Epidermal melanocyte (primary cell): ENCODE data around the gene HLA-DMB.

Source experiments
- DNase-seq: peaks from one replicate; pipeline ENCODE4 v3.0.0; 2011; ENCODE audit warnings: low spot score; ENCODE audit not compliant: insufficient read length

Gene HLA-DMB

GRCh38 chr6:32971581-32972352 is 30.9 kb upstream of the HLA-DMB start:
- peak; percentile 64 for DNase-seq

- DNase-seq: no peak
These were observed 30.4 kb upstream of the HLA-DMB start for GRCh38 chr6:32971242-32971580.

GRCh38 chr6:32970413-32971241 is 29.8 kb upstream of the HLA-DMB start:
- DNase-seq: no peak

- no peak for DNase-seq
These were observed 29.0 kb upstream of the HLA-DMB start for GRCh38 chr6:32969685-32970412.

GRCh38 chr6:32968867-32969684 is 28.2 kb upstream of the HLA-DMB start:
- no peak for DNase-seq

GRCh38 chr6:32968093-32968866 is 27.5 kb upstream of the HLA-DMB start, which contains the start of gene BRD2:
TSS of gene BRD2 (plus strand) at chr6:32968594. CDS start at chr6:32972899, 4,305 bp downstream.
- peak; percentile 74 for DNase-seq

- no peak for DNase-seq
These were observed 26.6 kb upstream of the HLA-DMB start for GRCh38 chr6:32967151-32968091.

GRCh38 chr6:32964776-32965175 is 23.9 kb upstream of the HLA-DMB start:
- DNase-seq: no peak

- no peak for DNase-seq
These were observed 23.0 kb upstream of the HLA-DMB start for GRCh38 chr6:32963866-32964265.

GRCh38 chr6:32962213-32962826 is 21.5 kb upstream of the HLA-DMB start:
- no peak for DNase-seq

- no peak for DNase-seq
These were observed 19.7 kb upstream of the HLA-DMB start for GRCh38 chr6:32960563-32960962.

GRCh38 chr6:32956176-32956575 is 15.3 kb upstream of the HLA-DMB start:
- DNase-seq: no peak

- DNase-seq: no peak
These were observed 14.4 kb upstream of the HLA-DMB start for GRCh38 chr6:32954986-32955802.

GRCh38 chr6:32954267-32954666 is 13.4 kb upstream of the HLA-DMB start:
- no peak for DNase-seq

GRCh38 chr6:32953775-32954174 is 12.9 kb upstream of the HLA-DMB start:
- DNase-seq: no peak

GRCh38 chr6:32952817-32953739 is 12.2 kb upstream of the HLA-DMB start, which contains the start of gene HLA-DMA:
TSS of gene HLA-DMA (minus strand) at chr6:32953097. CDS start at chr6:32953036, 61 bp downstream.
- DNase-seq: peak; percentile 90

GRCh38 chr6:32950449-32950848 is 9.6 kb upstream of the HLA-DMB start:
- no peak for DNase-seq
